Esophagus muscularis mucosa (tissue), 3 donors: ENCODE measurements around the gene MYL12B.

Experiments
- EP300 ChIP-seq: sonication (generic); formaldehyde crosslinking; IDR thresholded peaks from one replicate; pipeline ENCODE4 v1.6.1; 2017; ENCODE audit warnings: antibody characterized with exemption
- TF ChIP-seq, protein P1 (sequence below), 3 experiments: fragments of 200-600 bp in 2 of 3; fragments of 450-650 bp in 1 of 3; sonication (generic) in 2 of 3; IDR thresholded peaks; one replicate each; pipeline ENCODE4 v1.5.1; 2017 to 2019; ENCODE audit warnings: antibody characterized with exemption in 3 of 3, mild to moderate bottlenecking in 2 of 3, moderate library complexity in 1 of 3

DNA sequence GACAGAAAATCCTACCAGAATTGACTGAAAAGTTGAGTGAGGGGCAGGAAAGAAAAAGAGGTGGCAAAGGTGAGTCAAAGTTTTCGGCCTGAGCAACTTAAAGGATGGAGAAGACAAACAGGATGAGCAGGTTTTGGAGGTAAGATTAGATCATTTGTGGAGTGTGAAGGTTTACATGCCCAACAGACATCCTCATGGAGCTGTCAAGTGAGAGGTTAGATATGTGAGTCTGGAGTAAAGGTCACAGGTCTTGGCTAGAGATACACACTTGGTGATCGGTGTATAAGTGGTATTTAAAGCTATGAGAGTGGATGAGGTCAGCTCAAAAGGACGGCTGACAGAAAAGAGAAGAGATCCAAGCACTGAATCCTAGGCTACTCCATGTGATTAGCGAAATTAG, 25.5 kb upstream of the MYL12B start:
- TF ChIP-seq, protein P1, sequence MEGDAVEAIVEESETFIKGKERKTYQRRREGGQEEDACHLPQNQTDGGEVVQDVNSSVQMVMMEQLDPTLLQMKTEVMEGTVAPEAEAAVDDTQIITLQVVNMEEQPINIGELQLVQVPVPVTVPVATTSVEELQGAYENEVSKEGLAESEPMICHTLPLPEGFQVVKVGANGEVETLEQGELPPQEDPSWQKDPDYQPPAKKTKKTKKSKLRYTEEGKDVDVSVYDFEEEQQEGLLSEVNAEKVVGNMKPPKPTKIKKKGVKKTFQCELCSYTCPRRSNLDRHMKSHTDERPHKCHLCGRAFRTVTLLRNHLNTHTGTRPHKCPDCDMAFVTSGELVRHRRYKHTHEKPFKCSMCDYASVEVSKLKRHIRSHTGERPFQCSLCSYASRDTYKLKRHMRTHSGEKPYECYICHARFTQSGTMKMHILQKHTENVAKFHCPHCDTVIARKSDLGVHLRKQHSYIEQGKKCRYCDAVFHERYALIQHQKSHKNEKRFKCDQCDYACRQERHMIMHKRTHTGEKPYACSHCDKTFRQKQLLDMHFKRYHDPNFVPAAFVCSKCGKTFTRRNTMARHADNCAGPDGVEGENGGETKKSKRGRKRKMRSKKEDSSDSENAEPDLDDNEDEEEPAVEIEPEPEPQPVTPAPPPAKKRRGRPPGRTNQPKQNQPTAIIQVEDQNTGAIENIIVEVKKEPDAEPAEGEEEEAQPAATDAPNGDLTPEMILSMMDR (IDR thresholded peaks at IDR 0.05), result no peak
- no peak for TF ChIP-seq EP300
